Measurements from ENCODE around the gene SCAF4. TPM values are rescaled to one million over a fixed set of nuclear protein-coding genes. Genes with fewer than 3 reads are reported as not detected.

The SCAF4 gene
- total and polyA plus RNA-seq, 10 of the 15 experiments (the other 5 are each of a cell fraction or from before 2014, with no cell fraction given): 4.3 to 49.3 (median 16.0) TPM

- TF ChIP-seq ZZZ3 (IDR thresholded peaks at IDR 0.05; ENCODE audit: control insufficient read depth, insufficient read length, low read depth): no peak
- TF ChIP-seq SREBF1 (IDR thresholded peaks at IDR 0.05; ENCODE audit: low read length): no peak
- TF ChIP-seq IRF3 (IDR thresholded peaks at IDR 0.05): no peak
- TF ChIP-seq, protein P1, sequence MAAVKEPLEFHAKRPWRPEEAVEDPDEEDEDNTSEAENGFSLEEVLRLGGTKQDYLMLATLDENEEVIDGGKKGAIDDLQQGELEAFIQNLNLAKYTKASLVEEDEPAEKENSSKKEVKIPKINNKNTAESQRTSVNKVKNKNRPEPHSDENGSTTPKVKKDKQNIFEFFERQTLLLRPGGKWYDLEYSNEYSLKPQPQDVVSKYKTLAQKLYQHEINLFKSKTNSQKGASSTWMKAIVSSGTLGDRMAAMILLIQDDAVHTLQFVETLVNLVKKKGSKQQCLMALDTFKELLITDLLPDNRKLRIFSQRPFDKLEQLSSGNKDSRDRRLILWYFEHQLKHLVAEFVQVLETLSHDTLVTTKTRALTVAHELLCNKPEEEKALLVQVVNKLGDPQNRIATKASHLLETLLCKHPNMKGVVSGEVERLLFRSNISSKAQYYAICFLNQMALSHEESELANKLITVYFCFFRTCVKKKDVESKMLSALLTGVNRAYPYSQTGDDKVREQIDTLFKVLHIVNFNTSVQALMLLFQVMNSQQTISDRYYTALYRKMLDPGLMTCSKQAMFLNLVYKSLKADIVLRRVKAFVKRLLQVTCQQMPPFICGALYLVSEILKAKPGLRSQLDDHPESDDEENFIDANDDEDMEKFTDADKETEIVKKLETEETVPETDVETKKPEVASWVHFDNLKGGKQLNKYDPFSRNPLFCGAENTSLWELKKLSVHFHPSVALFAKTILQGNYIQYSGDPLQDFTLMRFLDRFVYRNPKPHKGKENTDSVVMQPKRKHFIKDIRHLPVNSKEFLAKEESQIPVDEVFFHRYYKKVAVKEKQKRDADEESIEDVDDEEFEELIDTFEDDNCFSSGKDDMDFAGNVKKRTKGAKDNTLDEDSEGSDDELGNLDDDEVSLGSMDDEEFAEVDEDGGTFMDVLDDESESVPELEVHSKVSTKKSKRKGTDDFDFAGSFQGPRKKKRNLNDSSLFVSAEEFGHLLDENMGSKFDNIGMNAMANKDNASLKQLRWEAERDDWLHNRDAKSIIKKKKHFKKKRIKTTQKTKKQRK (IDR thresholded peaks at IDR 0.05; ENCODE audit: low read depth, low read length): no peak
- TF ChIP-seq KLF5 (IDR thresholded peaks at IDR 0.05; ENCODE audit: partially characterized antibody): no peak
- TF ChIP-seq, protein P2, sequence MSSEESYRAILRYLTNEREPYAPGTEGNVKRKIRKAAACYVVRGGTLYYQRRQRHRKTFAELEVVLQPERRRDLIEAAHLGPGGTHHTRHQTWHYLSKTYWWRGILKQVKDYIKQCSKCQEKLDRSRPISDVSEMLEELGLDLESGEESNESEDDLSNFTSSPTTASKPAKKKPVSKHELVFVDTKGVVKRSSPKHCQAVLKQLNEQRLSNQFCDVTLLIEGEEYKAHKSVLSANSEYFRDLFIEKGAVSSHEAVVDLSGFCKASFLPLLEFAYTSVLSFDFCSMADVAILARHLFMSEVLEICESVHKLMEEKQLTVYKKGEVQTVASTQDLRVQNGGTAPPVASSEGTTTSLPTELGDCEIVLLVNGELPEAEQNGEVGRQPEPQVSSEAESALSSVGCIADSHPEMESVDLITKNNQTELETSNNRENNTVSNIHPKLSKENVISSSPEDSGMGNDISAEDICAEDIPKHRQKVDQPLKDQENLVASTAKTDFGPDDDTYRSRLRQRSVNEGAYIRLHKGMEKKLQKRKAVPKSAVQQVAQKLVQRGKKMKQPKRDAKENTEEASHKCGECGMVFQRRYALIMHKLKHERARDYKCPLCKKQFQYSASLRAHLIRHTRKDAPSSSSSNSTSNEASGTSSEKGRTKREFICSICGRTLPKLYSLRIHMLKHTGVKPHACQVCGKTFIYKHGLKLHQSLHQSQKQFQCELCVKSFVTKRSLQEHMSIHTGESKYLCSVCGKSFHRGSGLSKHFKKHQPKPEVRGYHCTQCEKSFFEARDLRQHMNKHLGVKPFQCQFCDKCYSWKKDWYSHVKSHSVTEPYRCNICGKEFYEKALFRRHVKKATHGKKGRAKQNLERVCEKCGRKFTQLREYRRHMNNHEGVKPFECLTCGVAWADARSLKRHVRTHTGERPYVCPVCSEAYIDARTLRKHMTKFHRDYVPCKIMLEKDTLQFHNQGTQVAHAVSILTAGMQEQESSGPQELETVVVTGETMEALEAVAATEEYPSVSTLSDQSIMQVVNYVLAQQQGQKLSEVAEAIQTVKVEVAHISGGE (CRISPR knock-in tag; IDR thresholded peaks at IDR 0.05): 0 out of 2 replicates have a peak, but pooled peaks have one; percentile 34
- TF ChIP-seq, protein P3, sequence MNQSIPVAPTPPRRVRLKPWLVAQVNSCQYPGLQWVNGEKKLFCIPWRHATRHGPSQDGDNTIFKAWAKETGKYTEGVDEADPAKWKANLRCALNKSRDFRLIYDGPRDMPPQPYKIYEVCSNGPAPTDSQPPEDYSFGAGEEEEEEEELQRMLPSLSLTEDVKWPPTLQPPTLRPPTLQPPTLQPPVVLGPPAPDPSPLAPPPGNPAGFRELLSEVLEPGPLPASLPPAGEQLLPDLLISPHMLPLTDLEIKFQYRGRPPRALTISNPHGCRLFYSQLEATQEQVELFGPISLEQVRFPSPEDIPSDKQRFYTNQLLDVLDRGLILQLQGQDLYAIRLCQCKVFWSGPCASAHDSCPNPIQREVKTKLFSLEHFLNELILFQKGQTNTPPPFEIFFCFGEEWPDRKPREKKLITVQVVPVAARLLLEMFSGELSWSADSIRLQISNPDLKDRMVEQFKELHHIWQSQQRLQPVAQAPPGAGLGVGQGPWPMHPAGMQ (IDR thresholded peaks at IDR 0.05; ENCODE audit: borderline replicate concordance): no peak
- TF ChIP-seq JUNB (IDR thresholded peaks at IDR 0.05): no peak
- TF ChIP-seq FOXM1 (IDR thresholded peaks at IDR 0.05; ENCODE audit: low read depth, low read length): no peak
- TF ChIP-seq CBX5 (IDR thresholded peaks at IDR 0.05; ENCODE audit: low read depth): no peak
- TF ChIP-seq SUZ12 (IDR thresholded peaks at IDR 0.05; ENCODE audit: unreplicated experiment): no peak
- no peak; the same call in 1 of the 2 replicates for TF ChIP-seq ZNF207 (IDR thresholded peaks at IDR 0.05; ENCODE audit: borderline replicate concordance)
- 0 out of 2 replicates have a peak, but pooled peaks have one; percentile 23 for TF ChIP-seq SIN3A (IDR thresholded peaks at IDR 0.05; ENCODE audit: low read depth, low read length)
- TF ChIP-seq STAT3 (IDR thresholded peaks at IDR 0.05; ENCODE audit: low read depth, low read length): no peak
- TF ChIP-seq, protein P4, sequence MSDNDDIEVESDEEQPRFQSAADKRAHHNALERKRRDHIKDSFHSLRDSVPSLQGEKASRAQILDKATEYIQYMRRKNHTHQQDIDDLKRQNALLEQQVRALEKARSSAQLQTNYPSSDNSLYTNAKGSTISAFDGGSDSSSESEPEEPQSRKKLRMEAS (IDR thresholded peaks at IDR 0.05; ENCODE audit: low read depth, low read length): no peak
- TF ChIP-seq, protein P5, sequence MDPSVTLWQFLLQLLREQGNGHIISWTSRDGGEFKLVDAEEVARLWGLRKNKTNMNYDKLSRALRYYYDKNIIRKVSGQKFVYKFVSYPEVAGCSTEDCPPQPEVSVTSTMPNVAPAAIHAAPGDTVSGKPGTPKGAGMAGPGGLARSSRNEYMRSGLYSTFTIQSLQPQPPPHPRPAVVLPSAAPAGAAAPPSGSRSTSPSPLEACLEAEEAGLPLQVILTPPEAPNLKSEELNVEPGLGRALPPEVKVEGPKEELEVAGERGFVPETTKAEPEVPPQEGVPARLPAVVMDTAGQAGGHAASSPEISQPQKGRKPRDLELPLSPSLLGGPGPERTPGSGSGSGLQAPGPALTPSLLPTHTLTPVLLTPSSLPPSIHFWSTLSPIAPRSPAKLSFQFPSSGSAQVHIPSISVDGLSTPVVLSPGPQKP (IDR thresholded peaks at IDR 0.05; ENCODE audit: low read depth, low read length): no peak
- no peak for TF ChIP-seq SMAD5 (IDR thresholded peaks at IDR 0.05; ENCODE audit: low read depth)
Observed at GRCh38 chr21:31731056-31731856, 662 bp downstream of the SCAF4 start (continued).
